NCI-H2196 (cell line): ENCODE results near the gene CRIP2.

Experiments used
- DNase-seq: peaks from one replicate; lab custom pipeline; 2025; ENCODE audit not compliant: unreplicated experiment; lab: John Stamatoyannopoulos, UW

Gene CRIP2

GRCh38 chr14:105460116-105460515 lies 14.5 kb upstream of the CRIP2 start:
- no peak for DNase-seq

DNA sequence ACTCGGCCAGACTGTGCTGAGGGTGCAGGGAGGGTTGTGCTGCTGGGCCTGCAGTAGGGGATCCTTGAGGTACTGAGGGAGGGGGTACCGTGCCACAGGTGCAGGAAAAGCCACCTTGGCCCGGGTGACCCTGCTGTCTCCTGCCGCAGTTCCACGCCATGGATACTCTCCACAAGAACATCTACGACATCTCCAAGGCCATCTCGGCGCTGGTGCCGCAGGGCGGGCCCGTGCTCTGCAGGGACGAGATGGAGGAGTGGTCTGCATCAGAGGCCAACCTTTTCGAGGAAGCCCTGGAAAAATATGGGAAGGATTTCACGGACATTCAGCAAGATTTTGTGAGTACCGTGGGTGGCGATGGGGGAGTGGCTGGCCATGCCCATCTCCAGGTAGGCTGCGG lies 14.0 kb upstream of the CRIP2 start:
- DNase-seq, result no peak

GRCh38 chr14:105461903-105462302 lies 12.7 kb upstream of the CRIP2 start:
- no peak for DNase-seq

- DNase-seq, result no peak
Measured at GRCh38 chr14:105464501-105464900, 10.1 kb upstream of the CRIP2 start.

DNA sequence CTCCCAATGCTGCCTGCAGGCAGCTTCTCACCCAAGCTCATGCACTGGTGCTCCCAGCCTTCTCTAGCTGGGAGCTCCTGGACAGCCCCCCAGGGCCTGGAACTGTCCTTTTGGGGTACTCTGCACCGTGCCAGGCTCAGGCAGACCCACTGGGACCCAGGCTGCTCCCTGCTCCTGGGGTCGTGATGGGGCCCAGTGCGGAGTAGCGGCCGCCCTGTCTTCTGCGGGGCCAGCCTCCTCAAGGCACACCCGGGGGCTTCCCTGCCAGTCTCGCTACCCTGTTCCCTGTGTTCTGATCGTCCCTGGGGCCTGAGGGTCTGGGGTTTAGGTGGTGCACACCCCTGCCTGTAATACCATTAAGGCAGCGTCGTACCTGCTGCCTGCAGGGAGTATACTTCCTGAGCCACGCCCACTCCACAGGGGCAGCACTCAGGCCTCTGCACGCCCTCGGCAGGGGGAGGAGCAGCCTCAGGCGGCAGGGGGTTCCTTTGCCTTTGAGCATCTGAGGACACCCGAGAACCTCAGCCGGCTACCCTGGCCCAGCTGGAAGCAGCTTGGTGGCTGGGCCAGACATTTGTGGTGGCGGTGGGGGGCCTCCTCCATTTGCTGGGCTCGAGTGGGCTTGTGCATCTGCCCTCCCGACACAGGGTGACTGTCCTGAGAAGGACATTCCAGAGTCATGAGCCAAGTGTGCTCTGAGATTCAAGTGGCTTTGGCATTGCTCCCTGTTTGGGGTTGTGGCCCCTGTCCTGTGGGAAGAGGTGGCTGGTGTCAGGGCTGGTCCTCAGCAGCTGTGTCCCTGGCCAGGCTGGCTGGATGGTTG lies 9.2 kb upstream of the CRIP2 start:
- no peak for DNase-seq

DNA sequence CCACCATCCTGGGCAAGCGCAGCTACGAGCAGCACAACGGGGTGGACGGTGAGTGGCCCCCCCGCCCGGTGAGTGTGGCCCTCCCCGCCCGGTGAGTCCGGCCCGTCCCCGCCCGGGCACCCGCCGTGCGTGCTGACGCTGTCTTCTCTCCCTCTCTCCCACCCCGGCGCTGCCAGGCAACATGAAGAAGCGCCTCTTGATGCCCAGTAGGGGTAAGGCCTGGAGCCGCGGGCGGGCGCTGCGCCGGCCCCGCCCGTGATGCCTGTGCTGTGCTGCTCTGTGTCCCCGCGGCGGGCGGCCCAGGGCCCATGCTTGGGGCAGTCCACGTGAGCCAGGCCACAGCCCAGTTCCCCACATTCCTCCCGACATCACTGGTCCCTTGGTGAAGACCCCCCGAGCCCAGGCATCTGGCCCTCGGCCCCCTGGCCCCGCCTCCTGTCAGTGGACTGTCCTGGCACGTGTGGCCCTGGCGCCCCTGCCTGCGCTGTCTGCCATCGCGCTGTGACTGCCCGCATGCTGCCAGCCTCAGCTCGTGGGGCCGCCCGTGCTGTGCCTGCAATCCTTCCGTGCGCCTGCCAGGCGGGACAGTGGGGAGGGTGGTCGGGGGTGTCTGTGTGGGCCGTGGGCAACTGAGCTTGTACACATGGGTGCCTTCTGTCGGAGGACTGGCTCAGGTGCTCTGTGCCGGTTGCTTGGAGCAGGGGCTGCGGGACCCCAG lies 7.9 kb upstream of the CRIP2 start:
- no peak for DNase-seq

DNA sequence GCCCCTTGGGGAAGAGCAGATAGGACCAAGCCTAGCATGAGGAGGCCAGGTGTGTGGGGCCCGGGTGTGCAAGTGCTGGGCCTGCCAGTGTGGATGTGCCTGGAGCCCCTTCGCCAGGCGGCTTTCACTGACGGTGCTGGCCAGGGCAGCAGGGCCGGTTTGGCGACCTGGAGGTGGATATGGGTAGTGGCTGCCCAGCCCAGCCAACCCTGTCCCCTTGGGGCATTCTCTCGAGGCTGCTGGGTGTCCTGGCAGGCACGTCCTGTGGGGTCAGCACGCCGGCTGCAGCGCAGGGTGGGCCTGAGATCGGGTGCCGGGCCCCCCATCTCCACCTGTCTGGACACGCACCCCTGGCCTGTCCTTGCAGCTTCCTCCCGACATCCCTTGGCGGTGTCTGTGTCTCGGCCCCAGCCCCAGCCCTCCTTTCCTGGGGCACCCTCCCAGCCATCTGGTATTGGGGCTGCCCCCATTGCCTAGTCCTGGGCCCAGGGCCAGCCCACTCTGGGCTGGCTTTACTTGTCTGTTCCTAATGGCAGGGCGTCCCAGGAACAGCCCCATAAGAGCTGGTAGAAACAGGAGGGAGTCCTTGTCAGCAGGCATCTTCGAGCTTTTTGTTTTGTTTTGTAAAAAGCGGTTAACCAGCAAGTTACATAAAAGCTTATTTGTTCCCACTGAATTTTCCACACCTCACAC lies 7.2 kb upstream of the CRIP2 start:
- DNase-seq, result no peak

- no peak for DNase-seq
Measured at GRCh38 chr14:105467942-105468471, 6.6 kb upstream of the CRIP2 start.

DNA sequence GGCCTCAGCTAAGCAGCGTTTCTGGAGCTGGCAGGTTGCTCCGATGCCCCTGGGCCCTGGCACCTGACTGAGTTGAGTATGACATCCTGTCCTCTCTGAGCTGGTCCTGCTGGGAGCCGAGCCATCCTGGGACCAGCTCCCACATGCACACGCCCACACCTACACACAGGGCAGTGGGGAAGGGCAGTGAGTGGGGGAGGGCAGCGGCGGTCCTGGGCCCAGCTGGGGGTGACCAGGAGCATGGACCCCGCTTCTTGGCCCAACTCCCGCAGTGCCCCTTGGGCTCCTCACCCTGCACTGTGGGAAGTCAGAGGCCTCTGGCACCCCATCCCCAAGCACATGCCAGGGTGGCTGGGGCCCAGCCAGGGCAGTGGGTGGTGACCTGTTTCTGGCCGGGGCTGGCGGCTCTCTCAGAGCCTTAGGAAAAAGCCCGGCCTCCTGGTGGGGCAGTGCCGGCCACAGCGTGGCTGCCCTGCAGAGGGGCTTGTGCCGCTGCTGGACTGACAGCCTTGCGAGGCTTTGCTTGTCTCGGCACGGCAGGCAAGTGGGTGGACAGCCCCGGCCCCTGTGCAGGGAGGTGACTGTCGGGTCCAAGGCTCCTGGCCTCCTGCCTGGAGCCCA lies 5.9 kb upstream of the CRIP2 start:
- DNase-seq, result no peak

- no peak for DNase-seq
Measured at GRCh38 chr14:105469456-105470349, 4.9 kb upstream of the CRIP2 start.

GRCh38 chr14:105470350-105471296 lies 4.0 kb upstream of the CRIP2 start:
- DNase-seq, result no peak

DNA sequence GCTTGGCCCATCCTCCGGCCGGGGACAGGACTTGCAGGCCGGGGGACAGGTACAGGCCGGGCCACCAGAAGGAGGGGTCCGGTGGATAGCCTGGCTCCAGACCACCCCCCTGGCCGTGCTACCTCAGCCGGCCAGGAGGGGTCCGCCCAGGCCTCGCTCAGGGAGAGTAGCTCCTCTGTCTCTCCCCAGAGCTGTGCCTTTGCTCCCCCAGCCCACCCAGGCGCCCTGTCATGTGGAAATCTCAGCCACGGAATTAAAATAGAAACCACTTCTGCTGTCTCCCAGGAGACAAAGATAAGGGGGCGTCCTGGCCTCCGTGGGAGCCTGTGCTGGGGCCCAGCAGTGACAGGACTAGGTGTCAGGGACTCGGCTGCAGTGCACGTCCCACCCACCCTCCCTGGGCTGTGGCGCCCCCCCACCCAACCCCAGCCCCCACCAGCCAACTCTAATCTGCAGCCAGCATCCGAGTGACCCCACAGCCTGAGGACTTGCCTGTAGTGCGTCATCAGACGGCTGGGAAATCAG lies 3.3 kb upstream of the CRIP2 start:
- no peak for DNase-seq

DNA sequence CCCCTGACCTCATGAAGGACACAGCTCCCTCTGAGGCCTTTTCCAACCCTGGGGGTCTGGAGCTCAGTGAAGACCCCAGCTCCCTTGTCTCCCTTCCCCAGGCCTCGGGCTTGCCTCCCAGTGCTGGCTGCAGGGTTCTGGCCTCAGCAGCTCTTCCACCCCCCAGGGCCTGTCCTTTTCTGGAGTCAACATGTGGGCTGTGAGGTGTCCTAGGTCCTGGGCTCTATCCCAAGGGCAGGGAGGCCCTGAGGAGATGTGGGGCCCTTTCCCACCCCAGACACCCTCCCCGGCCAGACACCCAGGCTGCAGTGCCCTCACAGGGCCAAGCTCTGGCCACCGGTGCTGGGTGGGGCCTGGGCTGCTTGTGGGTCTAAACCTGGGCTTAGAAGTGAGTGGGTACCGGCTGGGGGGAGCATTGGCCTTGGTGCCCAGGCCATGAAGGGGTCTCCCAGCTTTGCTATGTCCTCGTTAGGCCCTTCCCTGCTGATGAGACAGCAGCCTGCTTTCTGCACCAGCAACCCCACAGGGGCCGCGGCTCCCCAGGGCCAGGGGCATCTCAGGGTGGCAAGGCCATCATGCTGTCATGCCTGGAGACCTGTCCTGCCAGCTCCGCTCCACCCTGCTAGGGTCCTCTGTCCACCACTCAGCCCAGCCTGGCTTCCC lies 2.7 kb upstream of the CRIP2 start:
- DNase-seq, result no peak

GRCh38 chr14:105472486-105472991 lies 2.1 kb upstream of the CRIP2 start:
- DNase-seq, result peak; percentile 20

DNA sequence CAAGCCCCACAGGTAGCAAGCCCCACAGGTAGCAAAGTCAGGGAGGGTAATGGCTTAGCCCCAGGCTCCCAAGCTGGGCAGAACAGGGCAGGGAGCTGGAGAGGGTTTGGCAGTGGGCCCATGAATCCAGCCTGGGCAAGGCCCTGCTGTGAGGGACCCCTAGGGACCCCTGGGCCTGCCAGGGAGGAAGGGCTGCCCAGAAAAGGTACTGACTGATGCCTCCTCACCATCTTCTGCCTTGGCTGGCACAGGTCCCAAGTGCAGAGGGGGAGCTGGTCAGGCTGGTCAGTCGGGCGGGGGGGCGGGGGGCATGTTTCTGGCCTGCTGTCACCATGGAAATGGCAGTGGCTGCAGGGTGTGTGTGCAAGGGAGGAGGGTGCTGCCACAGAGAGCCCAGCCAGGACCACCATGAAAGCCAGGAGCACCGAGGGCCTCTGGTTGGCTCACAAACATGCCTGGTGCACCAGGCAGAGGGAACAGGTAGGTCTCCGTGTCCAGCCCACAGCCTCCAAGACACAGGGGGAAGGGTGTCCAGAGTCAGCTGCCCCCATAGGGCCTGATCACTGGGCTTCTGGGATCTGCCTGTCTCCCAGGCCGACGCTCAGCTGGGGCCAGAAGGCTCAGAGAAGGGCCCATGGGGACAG lies 1.5 kb upstream of the CRIP2 start:
- DNase-seq, result peak; percentile 31

DNA sequence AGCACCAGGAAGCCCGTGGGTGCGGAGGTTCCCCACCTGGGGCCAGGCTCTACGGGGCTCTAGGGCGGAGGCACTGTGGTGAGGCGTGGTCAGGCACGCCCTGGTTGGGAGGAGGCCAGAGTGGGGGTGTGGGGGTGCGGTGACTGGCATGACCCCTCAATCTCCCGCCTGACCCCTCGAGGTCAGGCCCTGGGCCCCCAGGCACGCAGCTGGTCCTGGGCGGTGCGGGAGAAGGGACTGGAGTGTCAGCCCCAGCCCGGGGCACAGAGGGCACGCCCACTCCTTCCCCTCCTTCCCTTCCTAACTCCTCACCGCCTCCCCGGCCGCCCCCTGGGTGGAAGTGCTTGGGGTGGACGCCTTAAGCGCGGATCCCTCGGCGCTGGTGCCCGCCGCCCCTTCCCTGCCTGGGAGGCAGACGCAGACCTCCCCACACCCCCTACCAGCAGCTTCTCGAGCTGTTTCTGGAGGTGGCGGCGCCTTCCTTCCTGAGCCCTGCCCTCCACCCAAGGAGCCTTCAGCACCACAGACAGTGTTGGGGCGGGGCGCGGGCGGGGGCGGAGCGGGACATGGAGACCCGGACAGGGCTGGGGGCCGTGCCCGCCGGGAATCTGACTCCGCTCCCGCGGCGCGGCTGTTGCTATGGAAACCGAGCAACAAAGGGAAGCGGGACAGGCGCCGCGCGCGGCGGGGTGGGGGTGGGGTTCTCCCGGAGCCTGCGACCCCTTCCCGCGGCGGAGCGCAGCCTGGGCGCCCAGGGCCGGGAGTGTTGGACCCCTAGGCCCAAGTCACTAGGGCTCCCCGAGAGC lies 741 bp upstream of the CRIP2 start:
- peak; percentile 85 for DNase-seq
